Endothelial cell of umbilical vein (primary cell): ENCODE data around the gene PRKCQ.

Experiments
- EZH2 ChIP-seq: IDR thresholded peaks from 2 replicates; pipeline ENCODE4 v1.6.1; 2012; ENCODE audit warnings: borderline replicate concordance, low read depth, mild to moderate bottlenecking, moderate library complexity, low read length, inconsistent platforms; ENCODE audit not compliant: severe bottlenecking
- POLR2A ChIP-seq: IDR thresholded peaks from 2 replicates; pipeline ENCODE4 v1.6.1; 2012; ENCODE audit warnings: low read depth, mild to moderate bottlenecking, control low read depth, low read length
- POLR2AphosphoS5 ChIP-seq: IDR thresholded peaks from 2 replicates; pipeline ENCODE4 v1.6.1; 2012; ENCODE audit warnings: low read depth, mild to moderate bottlenecking, control low read depth, low read length, moderate library complexity; ENCODE audit not compliant: insufficient read depth
- TF ChIP-seq, protein P1 (sequence below), 2 donors: IDR thresholded peaks; 1 replicate in 1 of 2; 2 replicates in 1 of 2; pipeline ENCODE4 v1.5.1; 2011; ENCODE audit warnings: low read length in 2 of 2, mild to moderate bottlenecking in 2 of 2, moderate library complexity in 2 of 2, control low read depth in 1 of 2, inconsistent platforms in 1 of 2, low read depth in 1 of 2; ENCODE audit not compliant: insufficient read depth in 1 of 2; ENCODE audit errors: extremely low read depth in 1 of 2

DNA sequence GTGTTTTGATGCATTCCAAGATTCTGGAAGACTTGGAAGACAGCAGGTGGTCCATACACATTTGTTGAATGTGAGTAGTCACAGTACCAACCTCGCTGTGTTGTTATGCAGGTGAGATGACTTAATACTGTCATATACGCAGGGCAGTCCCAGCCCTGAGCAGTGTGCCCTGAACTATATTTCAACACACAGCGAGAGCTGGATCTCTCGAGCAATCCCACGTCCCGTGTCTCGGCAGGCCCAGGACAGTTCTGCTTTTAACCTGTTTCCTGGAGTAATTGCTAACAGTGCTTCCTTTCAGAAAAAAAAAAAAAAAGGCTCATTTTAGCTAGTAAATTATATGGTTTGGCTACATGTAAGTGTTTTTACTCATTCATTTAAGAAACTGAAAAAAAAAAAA is 179.7 kb downstream of the PRKCQ start:
- no peak for TF ChIP-seq POLR2A
- TF ChIP-seq POLR2AphosphoS5 = no peak
- TF ChIP-seq, protein P1, sequence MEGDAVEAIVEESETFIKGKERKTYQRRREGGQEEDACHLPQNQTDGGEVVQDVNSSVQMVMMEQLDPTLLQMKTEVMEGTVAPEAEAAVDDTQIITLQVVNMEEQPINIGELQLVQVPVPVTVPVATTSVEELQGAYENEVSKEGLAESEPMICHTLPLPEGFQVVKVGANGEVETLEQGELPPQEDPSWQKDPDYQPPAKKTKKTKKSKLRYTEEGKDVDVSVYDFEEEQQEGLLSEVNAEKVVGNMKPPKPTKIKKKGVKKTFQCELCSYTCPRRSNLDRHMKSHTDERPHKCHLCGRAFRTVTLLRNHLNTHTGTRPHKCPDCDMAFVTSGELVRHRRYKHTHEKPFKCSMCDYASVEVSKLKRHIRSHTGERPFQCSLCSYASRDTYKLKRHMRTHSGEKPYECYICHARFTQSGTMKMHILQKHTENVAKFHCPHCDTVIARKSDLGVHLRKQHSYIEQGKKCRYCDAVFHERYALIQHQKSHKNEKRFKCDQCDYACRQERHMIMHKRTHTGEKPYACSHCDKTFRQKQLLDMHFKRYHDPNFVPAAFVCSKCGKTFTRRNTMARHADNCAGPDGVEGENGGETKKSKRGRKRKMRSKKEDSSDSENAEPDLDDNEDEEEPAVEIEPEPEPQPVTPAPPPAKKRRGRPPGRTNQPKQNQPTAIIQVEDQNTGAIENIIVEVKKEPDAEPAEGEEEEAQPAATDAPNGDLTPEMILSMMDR (IDR thresholded peaks at IDR 0.05; ENCODE audit: extremely low read depth in 1 of 2, insufficient read depth in 1 of 2, low read depth in 1 of 2, low read length in 2 of 2) = no peak
- no peak for TF ChIP-seq EZH2
